Prostate gland (tissue), 2 donors: ENCODE measurements around the gene ZC3H6.

Source experiments
- POLR2A ChIP-seq: fragments of 450-650 bp; IDR thresholded peaks from one replicate; pipeline ENCODE4 v1.6.1; 2016; ENCODE audit warnings: antibody characterized with exemption, mild to moderate bottlenecking
- TF ChIP-seq, protein P1 (sequence below), 4 experiments: fragments of 200-600 bp in 2 of 4; fragments of 450-650 bp in 2 of 4; sonication (generic) in 2 of 4; IDR thresholded peaks; 1 replicate in 3 of 4; 2 replicates in 1 of 4; pipeline ENCODE4 v1.5.1; 2016 to 2019; ENCODE audit warnings: antibody characterized with exemption in 4 of 4, mild to moderate bottlenecking in 2 of 4, moderate library complexity in 2 of 4

DNA sequence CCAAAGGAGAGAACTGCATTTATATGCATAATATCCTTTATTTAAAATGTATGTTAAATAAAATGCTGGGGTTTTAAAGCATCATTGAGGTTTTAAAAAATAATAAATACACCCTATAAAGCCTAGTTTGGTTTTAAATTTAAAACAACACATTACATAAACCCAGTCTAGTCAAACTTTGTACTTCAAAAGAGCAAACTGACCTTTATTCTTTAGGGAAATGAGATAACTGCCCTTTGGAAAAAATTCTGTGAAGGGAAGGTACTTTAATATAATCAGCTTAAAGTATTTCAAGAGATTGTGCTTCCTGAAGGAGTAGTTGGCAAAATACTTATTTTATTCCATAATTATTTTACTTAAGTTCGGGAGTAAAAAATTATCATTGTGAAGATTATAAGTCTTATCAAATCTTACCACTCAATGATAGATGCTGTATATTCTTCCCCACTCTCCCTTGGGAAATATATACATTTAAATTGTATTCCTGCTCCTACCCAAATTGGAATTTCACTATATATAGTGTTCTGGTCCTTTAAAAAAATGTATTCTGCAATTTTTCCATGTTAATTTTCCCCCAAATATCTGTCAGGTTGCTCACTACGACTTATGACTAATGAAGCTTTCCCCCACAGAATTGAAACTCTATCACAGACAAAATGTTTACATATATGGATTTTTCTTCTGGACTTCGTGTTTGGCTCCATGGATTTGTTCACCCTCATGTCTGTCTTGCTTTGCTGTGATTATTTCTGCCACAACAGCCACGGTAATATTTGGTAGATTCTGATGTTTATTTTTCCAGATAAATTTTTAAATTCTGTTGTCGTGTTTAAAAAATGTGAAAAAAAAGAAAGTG, 42.1 kb downstream of the ZC3H6 start:
- TF ChIP-seq, protein P1, sequence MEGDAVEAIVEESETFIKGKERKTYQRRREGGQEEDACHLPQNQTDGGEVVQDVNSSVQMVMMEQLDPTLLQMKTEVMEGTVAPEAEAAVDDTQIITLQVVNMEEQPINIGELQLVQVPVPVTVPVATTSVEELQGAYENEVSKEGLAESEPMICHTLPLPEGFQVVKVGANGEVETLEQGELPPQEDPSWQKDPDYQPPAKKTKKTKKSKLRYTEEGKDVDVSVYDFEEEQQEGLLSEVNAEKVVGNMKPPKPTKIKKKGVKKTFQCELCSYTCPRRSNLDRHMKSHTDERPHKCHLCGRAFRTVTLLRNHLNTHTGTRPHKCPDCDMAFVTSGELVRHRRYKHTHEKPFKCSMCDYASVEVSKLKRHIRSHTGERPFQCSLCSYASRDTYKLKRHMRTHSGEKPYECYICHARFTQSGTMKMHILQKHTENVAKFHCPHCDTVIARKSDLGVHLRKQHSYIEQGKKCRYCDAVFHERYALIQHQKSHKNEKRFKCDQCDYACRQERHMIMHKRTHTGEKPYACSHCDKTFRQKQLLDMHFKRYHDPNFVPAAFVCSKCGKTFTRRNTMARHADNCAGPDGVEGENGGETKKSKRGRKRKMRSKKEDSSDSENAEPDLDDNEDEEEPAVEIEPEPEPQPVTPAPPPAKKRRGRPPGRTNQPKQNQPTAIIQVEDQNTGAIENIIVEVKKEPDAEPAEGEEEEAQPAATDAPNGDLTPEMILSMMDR (IDR thresholded peaks at IDR 0.05): no peak
- no peak for TF ChIP-seq POLR2A
